ENCODE measurements around the gene TNFSF9.
A peak's percentile ranks its signal among the peaks of the same experiment; 100 is the strongest.

The TNFSF9 gene

DNA sequence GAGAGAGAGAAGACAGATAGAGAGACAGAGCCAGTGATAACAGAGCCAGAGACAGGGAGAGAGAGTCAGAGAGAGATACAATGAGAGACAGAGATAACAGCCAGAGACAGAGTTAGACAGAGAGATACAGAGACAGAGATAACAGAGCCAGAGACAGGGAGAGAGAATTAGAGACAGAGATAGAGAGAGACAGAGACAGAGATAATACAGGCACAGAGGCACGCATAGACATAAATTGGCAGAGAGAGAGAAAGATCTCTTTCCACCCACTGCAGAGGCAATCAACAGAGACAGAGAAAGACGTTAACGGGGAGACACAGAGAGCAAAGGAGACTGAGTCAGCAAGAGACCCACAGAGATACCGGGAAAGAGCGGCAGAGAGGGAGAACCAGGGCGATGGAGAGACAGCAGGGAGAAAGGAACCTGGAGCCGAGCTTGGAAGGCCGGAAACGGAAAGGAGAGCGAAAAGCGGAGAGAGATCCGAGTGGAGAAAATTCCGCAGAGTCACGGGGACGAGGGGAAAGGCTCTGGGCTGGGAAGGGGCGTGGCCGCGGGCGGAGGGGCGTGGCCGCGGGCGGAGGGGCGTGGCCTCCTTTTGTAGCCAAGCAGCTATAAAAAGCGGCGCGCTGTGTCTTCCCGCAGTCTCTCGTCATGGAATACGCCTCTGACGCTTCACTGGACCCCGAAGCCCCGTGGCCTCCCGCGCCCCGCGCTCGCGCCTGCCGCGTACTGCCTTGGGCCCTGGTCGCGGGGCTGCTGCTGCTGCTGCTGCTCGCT, at the start of gene TNFSF9 (continued):
- TF ChIP-seq KLF1 (tag by site-specific recombination; IDR thresholded peaks at IDR 0.05) (peak; percentile 92), ZNF2 (tag by site-specific recombination; IDR thresholded peaks at IDR 0.05) (peak; percentile 88), KLF16 (tag by site-specific recombination; IDR thresholded peaks at IDR 0.05) (peak; percentile 79; the same call in 1 of the 2 replicates), ZBTB17 (tag by site-specific recombination; IDR thresholded peaks at IDR 0.05) (peak; percentile 95), ZNF670 (tag by site-specific recombination; IDR thresholded peaks at IDR 0.05; ENCODE audit: low read depth) (no peak), SP2 (tag by site-specific recombination; IDR thresholded peaks at IDR 0.05) (peak; percentile 57), ZNF266 (tag by site-specific recombination; IDR thresholded peaks at IDR 0.05; ENCODE audit: low read depth) (0 out of 2 replicates have a peak, but pooled peaks have one; percentile 12), ZSCAN16 (tag by site-specific recombination; IDR thresholded peaks at IDR 0.05) (no peak), ZNF335 (tag by site-specific recombination; conservative IDR thresholded peaks at IDR 0.05) (peak; percentile 78), ZNF37A (tag by site-specific recombination; IDR thresholded peaks at IDR 0.05) (no peak), ZNF513 (tag by site-specific recombination; IDR thresholded peaks at IDR 0.05) (no peak), ZNF596 (tag by site-specific recombination; IDR thresholded peaks at IDR 0.05) (peak; percentile 33; the same call in 1 of the 2 replicates), ZFHX2 (tag by site-specific recombination; conservative IDR thresholded peaks at IDR 0.05) (peak; percentile 21; the same call in 1 of the 2 replicates), ZNF24 (tag by site-specific recombination; IDR thresholded peaks at IDR 0.05) (no peak), ZBTB21 (tag by site-specific recombination; IDR thresholded peaks at IDR 0.05) (peak; percentile 62), ZNF514 (tag by site-specific recombination; IDR thresholded peaks at IDR 0.05) (no peak), ZNF768 (tag by site-specific recombination; IDR thresholded peaks at IDR 0.05) (no peak), KLF8 (tag by site-specific recombination; IDR thresholded peaks at IDR 0.05) (peak; percentile 100), SP7 (tag by site-specific recombination; IDR thresholded peaks at IDR 0.05) (peak; percentile 83)
- TF ChIP-seq, protein P1, sequence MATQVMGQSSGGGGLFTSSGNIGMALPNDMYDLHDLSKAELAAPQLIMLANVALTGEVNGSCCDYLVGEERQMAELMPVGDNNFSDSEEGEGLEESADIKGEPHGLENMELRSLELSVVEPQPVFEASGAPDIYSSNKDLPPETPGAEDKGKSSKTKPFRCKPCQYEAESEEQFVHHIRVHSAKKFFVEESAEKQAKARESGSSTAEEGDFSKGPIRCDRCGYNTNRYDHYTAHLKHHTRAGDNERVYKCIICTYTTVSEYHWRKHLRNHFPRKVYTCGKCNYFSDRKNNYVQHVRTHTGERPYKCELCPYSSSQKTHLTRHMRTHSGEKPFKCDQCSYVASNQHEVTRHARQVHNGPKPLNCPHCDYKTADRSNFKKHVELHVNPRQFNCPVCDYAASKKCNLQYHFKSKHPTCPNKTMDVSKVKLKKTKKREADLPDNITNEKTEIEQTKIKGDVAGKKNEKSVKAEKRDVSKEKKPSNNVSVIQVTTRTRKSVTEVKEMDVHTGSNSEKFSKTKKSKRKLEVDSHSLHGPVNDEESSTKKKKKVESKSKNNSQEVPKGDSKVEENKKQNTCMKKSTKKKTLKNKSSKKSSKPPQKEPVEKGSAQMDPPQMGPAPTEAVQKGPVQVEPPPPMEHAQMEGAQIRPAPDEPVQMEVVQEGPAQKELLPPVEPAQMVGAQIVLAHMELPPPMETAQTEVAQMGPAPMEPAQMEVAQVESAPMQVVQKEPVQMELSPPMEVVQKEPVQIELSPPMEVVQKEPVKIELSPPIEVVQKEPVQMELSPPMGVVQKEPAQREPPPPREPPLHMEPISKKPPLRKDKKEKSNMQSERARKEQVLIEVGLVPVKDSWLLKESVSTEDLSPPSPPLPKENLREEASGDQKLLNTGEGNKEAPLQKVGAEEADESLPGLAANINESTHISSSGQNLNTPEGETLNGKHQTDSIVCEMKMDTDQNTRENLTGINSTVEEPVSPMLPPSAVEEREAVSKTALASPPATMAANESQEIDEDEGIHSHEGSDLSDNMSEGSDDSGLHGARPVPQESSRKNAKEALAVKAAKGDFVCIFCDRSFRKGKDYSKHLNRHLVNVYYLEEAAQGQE (tag by site-specific recombination; IDR thresholded peaks at IDR 0.05), result peak; percentile 30; the same call in 1 of the 2 replicates

DNA sequence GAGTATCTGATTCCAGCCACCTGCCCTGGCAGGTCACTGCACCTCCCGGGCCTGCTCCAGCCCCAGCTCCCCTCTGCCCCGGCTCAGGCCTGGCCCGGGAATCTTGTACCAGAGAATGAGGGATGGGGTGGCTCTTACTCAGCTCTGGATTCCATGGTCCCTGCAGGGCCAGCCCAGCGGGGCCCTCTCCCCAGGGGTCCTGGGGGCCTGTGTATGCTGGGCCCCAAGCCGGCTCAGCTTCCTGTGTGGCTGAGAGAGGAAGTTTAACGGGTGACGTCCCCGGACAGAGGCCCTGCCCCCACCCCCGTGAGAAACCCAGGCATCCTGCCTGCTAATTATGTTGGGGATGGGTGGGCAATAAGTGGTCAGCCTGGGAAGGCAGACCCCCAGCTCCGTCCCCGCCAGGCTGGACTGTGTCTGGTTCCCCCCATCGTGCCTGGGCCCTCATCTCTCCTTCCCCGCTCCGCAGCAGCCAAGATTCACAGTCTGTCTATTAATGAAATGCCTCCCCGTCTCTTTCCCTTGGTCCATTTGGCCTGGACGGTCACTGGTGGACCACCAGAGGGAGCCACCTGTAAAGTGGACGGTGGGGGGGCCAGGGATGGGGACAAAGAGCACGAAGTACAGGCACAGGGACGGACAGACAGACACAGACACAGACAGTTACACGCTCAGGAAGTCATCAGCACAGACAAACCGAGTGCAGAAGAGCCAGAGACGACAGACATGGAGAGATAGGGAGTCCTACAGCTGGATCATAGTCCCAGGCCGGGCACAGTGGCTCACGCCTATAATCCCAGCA, 49.1 kb upstream of the TNFSF9 start, which contains the start of gene DENND1C:
Gene DENND1C, minus strand, starts transcription at position 247 of the 802 bp plus-strand sequence. Its CDS starts 92 bp downstream, at position 155.
- H3K9me3 ChIP-seq (ENCODE audit: control insufficient read depth, insufficient read depth, low read depth, low read length), result no peaks in the 10 kb centered on the region
- no peaks in the 10 kb centered on the region for H3K4me1 ChIP-seq (ENCODE audit: control insufficient read depth, insufficient read depth, low read length)
- TF ChIP-seq, protein P2, sequence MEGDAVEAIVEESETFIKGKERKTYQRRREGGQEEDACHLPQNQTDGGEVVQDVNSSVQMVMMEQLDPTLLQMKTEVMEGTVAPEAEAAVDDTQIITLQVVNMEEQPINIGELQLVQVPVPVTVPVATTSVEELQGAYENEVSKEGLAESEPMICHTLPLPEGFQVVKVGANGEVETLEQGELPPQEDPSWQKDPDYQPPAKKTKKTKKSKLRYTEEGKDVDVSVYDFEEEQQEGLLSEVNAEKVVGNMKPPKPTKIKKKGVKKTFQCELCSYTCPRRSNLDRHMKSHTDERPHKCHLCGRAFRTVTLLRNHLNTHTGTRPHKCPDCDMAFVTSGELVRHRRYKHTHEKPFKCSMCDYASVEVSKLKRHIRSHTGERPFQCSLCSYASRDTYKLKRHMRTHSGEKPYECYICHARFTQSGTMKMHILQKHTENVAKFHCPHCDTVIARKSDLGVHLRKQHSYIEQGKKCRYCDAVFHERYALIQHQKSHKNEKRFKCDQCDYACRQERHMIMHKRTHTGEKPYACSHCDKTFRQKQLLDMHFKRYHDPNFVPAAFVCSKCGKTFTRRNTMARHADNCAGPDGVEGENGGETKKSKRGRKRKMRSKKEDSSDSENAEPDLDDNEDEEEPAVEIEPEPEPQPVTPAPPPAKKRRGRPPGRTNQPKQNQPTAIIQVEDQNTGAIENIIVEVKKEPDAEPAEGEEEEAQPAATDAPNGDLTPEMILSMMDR (tag by site-specific recombination; IDR thresholded peaks at IDR 0.05), result peak; percentile 79
- no peak for TF ChIP-seq ZNF157 (tag by site-specific recombination; IDR thresholded peaks at IDR 0.05)
- no peak for TF ChIP-seq ZNF571 (tag by site-specific recombination; IDR thresholded peaks at IDR 0.05)
- TF ChIP-seq GLI2 (tag by site-specific recombination; IDR thresholded peaks at IDR 0.05; ENCODE audit: borderline replicate concordance, low read depth), result no peak
- TF ChIP-seq ZNF335 (tag by site-specific recombination; conservative IDR thresholded peaks at IDR 0.05), result peak; percentile 34
- TF ChIP-seq ZIC2 (tag by site-specific recombination; IDR thresholded peaks at IDR 0.05), result peak; percentile 64
- TF ChIP-seq ZNF654 (tag by site-specific recombination; IDR thresholded peaks at IDR 0.05; ENCODE audit: low read depth), result 0 out of 2 replicates have a peak, but pooled peaks have one; percentile 10
- TF ChIP-seq ZNF324 (tag by site-specific recombination; IDR thresholded peaks at IDR 0.05), result no peak
- no peak within 1 kb of the TSS for H3K27ac ChIP-seq (ENCODE audit: extremely low read depth, low read depth, low read length)
- ChIA-PET POLR2A (interaction anchor here (0.6 kb wide), 1 partner anchor 170 kb away, joined by 3 read pairs; no protein-coding TSS in a partner anchor), CTCF (interaction anchor here (0.6 to 2.0 kb wide), 11 partner anchors 9 to 299 kb away, joined by 3 to 8 read pairs (median 3); partner anchors contain the start of genes ALKBH7, CLPP and CRB3)
- H3K4me3 ChIP-seq (ENCODE audit: low read depth, low read length), result no peak within 1 kb of the TSS
- no peaks in the 10 kb centered on the region for H3K36me3 ChIP-seq (ENCODE audit: control insufficient read depth in 2 of 2, insufficient read depth in 1 of 2, low read length in 2 of 2)
